GM21576 (cell line): ENCODE results near the gene DRD2.

ENCODE experiments used
- ATAC-seq: cut with Tn5 transposase; IDR thresholded peaks from one replicate; pipeline ENCODE4 v1.9.1; 2021; ENCODE audit warnings: mild to moderate bottlenecking, moderate library complexity; ENCODE audit not compliant: unreplicated experiment

Gene DRD2

GRCh38 chr11:113447621-113448315, 27.4 kb downstream of the DRD2 start:
- no peak for ATAC-seq

- no peak for ATAC-seq
Measured at GRCh38 chr11:113446938-113447337, 28.3 kb downstream of the DRD2 start.

- peak; percentile 56 for ATAC-seq
Measured at GRCh38 chr11:113446112-113446511, 29.1 kb downstream of the DRD2 start.

GRCh38 chr11:113444502-113445123, 30.6 kb downstream of the DRD2 start:
- ATAC-seq: no peak

- ATAC-seq: no peak
Measured at GRCh38 chr11:113440816-113441215, 34.4 kb downstream of the DRD2 start.

GRCh38 chr11:113436672-113437252, 38.4 kb downstream of the DRD2 start:
- no peak for ATAC-seq

GRCh38 chr11:113435190-113435968, 39.8 kb downstream of the DRD2 start:
- no peak for ATAC-seq

- no peak for ATAC-seq
Measured at GRCh38 chr11:113431746-113432145, 43.5 kb downstream of the DRD2 start.

- no peak for ATAC-seq
Measured at GRCh38 chr11:113426686-113427085, 48.5 kb downstream of the DRD2 start.

GRCh38 chr11:113420808-113421207, 54.4 kb downstream of the DRD2 start:
- ATAC-seq: no peak

- ATAC-seq: no peak
Measured at GRCh38 chr11:113419454-113420003, 55.7 kb downstream of the DRD2 start.

- no peak for ATAC-seq
Measured at GRCh38 chr11:113417428-113417827, 57.8 kb downstream of the DRD2 start.

GRCh38 chr11:113415343-113415742, 59.9 kb downstream of the DRD2 start:
- ATAC-seq: no peak

- ATAC-seq: no peak
Measured at GRCh38 chr11:113412675-113413074, 62.5 kb downstream of the DRD2 start.

- no peak for ATAC-seq
Measured at GRCh38 chr11:113411536-113411935, 63.7 kb downstream of the DRD2 start.

- ATAC-seq: no peak
Measured at GRCh38 chr11:113410414-113411135, 64.6 kb downstream of the DRD2 start.

- ATAC-seq: no peak
Measured at GRCh38 chr11:113409526-113409925, 65.7 kb downstream of the DRD2 start.

- ATAC-seq: no peak
Measured at GRCh38 chr11:113408887-113409286, 66.3 kb downstream of the DRD2 start.

- no peak for ATAC-seq
Measured at GRCh38 chr11:113408206-113408605, 67.0 kb downstream of the DRD2 start.

- ATAC-seq: no peak
Measured at GRCh38 chr11:113407163-113407562, 68.0 kb downstream of the DRD2 start.
